Left ventricle myocardium inferior (tissue), 1 donor: ENCODE results near the gene EBF4. TPM values are rescaled to one million over a fixed set of nuclear protein-coding genes. Genes with fewer than 3 reads are reported as not detected.
A peak's percentile ranks its signal among the peaks of the same experiment; 100 is the strongest.

Experiments
- DNase-seq: peaks from one replicate; pipeline ENCODE4 v3.0.0-alpha.2; 2020
- H3K27ac ChIP-seq: fragments of 200-600 bp; replicated peaks from 2 replicates; pipeline ENCODE4 v1.8.0; 2021
- H3K27me3 ChIP-seq: fragments of 200-600 bp; 2 replicates; pipeline ENCODE4 v1.8.0; 2021; ENCODE audit warnings: low read depth
- H3K36me3 ChIP-seq: fragments of 200-600 bp; 2 replicates; pipeline ENCODE4 v1.8.0; 2021
- H3K4me1 ChIP-seq: fragments of 200-600 bp; 2 replicates; pipeline ENCODE4 v1.8.0; 2021
- H3K4me3 ChIP-seq: fragments of 200-600 bp; 2 replicates; pipeline ENCODE4 v1.8.0; 2021; ENCODE audit warnings: mild to moderate bottlenecking, moderate library complexity
- H3K9me3 ChIP-seq: fragments of 200-600 bp; replicated peaks from 2 replicates; pipeline ENCODE4 v1.8.0; 2021
- CTCF ChIP-seq: fragments of 200-600 bp; IDR thresholded peaks from 2 replicates; pipeline ENCODE4 v1.8.0; 2021; ENCODE audit warnings: antibody characterized with exemption, mild to moderate bottlenecking, borderline replicate concordance
- intact Hi-C: fragments of 100-400 bp; cut with micrococcal nuclease; formaldehyde crosslinking; loops from one replicate; pipeline ENCODE4 v1.11.0; 2022
- total RNA-seq: library from RNA; stranded (reverse); fragmentation: NEBNext Ultra II Directional; extraction: Animal tissue kit (Norgen Biotek cat#: 25700); gene quantifications from one replicate; pipeline ENCODE4 v1.2.1, GENCODE V29; 2021
- donor health status: DM: no; HTN: yes; CAD: no; lungs with severe emphysema.

The EBF4 gene
- total RNA-seq, 1 donor from 2014 or later: 4.9 TPM

- peak overlapping the region; percentile 18 for H3K27ac ChIP-seq
- no peaks in the 10 kb centered on the region for H3K36me3 ChIP-seq
- no peak for DNase-seq
- peaks cover 34% of the 10 kb centered on the region for H3K4me1 ChIP-seq
- peak overlapping the region; percentile 64 for H3K4me3 ChIP-seq
- no peak for TF ChIP-seq CTCF
- intact Hi-C loops: loop anchor here (5.0 kb wide), 1 partner anchor 251 kb away; no protein-coding TSS in a partner anchor
- H3K9me3 ChIP-seq: no peaks in the 10 kb centered on the region
- H3K27me3 ChIP-seq: peaks cover 79% of the 10 kb centered on the region
These were observed 58.8 kb downstream of the EBF4 start for GRCh38 chr20:2751347-2751877.

GRCh38 chr20:2751878-2752566 is 59.4 kb downstream of the EBF4 start:
- peak overlapping the region; percentile 18 for H3K27ac ChIP-seq
- peaks cover 34% of the 10 kb centered on the region for H3K4me1 ChIP-seq
- TF ChIP-seq CTCF: no peak
- no peaks in the 10 kb centered on the region for H3K9me3 ChIP-seq
- H3K4me3 ChIP-seq: peak overlapping the region; percentile 64
- DNase-seq: no peak
- H3K36me3 ChIP-seq: no peaks in the 10 kb centered on the region
- intact Hi-C loops: loop anchor here (5.0 kb wide), 1 partner anchor 250 kb away; no protein-coding TSS in a partner anchor
- peaks cover 85% of the 10 kb centered on the region for H3K27me3 ChIP-seq

- Histone ChIP-seq H3K36me3 (no peaks in the 10 kb centered on the region), H3K9me3 (no peaks in the 10 kb centered on the region), H3K27me3 (peaks cover 93% of the 10 kb centered on the region), H3K4me1 (peaks cover 34% of the 10 kb centered on the region), H3K4me3 (peak overlapping the region; percentile 64), H3K27ac (no peak overlapping the region)
- TF ChIP-seq CTCF: peak; percentile 63
- intact Hi-C loops: loop anchor here (5.0 kb wide), 1 partner anchor 249 kb away; no protein-coding TSS in a partner anchor
- no peak for DNase-seq
These were observed 60.2 kb downstream of the EBF4 start for GRCh38 chr20:2752567-2753460.

GRCh38 chr20:2753461-2754040 is 61.0 kb downstream of the EBF4 start:
- DNase-seq: no peak
- Histone ChIP-seq H3K27ac (no peak overlapping the region), H3K4me1 (peaks cover 34% of the 10 kb centered on the region), H3K36me3 (no peaks in the 10 kb centered on the region), H3K9me3 (no peaks in the 10 kb centered on the region), H3K4me3 (no peak overlapping the region), H3K27me3 (peaks cover 97% of the 10 kb centered on the region)
- TF ChIP-seq CTCF: no peak
- intact Hi-C loops: loop anchor here (5.0 kb wide), 1 partner anchor 249 kb away; no protein-coding TSS in a partner anchor

- Histone ChIP-seq H3K9me3 (no peaks in the 10 kb centered on the region), H3K27ac (no peak overlapping the region), H3K27me3 (peaks cover 97% of the 10 kb centered on the region), H3K4me1 (peaks cover 34% of the 10 kb centered on the region), H3K36me3 (no peaks in the 10 kb centered on the region), H3K4me3 (no peak overlapping the region)
- DNase-seq: no peak
- no peak for TF ChIP-seq CTCF
- intact Hi-C loops: loop anchor here (5.0 kb wide), 1 partner anchor 248 kb away; no protein-coding TSS in a partner anchor
These were observed 61.8 kb downstream of the EBF4 start for GRCh38 chr20:2754424-2754823.
